HEK293T (cell line): ENCODE measurements around the gene KIAA1614.

Experiments used
- CTBP1 ChIP-seq: fragments of 450-650 bp; IDR thresholded peaks from 2 replicates; pipeline ENCODE4 v1.6.1; 2016; ENCODE audit warnings: borderline replicate concordance
- HDGF ChIP-seq: fragments of 450-650 bp; IDR thresholded peaks from 2 replicates; pipeline ENCODE4 v1.6.1; 2017; ENCODE audit warnings: antibody characterized with exemption, borderline replicate concordance
- NFRKB ChIP-seq: fragments of 450-650 bp; IDR thresholded peaks from 2 replicates; pipeline ENCODE4 v1.6.1; 2016; ENCODE audit warnings: mild to moderate bottlenecking, moderate library complexity
- SUZ12 ChIP-seq: fragments of 450-650 bp; IDR thresholded peaks from 2 replicates; pipeline ENCODE4 v1.6.1; 2016; ENCODE audit warnings: mild to moderate bottlenecking
- TARDBP ChIP-seq: fragments of 450-650 bp; IDR thresholded peaks from 2 replicates; pipeline ENCODE4 v1.6.1; 2016
- ZNF384 ChIP-seq: fragments of 450-650 bp; IDR thresholded peaks from 2 replicates; pipeline ENCODE4 v1.6.1; 2016
- TF ChIP-seq, protein P1 (sequence below): fragments of 450-650 bp; IDR thresholded peaks from 2 replicates; pipeline ENCODE4 v1.6.1; 2016

DNA sequence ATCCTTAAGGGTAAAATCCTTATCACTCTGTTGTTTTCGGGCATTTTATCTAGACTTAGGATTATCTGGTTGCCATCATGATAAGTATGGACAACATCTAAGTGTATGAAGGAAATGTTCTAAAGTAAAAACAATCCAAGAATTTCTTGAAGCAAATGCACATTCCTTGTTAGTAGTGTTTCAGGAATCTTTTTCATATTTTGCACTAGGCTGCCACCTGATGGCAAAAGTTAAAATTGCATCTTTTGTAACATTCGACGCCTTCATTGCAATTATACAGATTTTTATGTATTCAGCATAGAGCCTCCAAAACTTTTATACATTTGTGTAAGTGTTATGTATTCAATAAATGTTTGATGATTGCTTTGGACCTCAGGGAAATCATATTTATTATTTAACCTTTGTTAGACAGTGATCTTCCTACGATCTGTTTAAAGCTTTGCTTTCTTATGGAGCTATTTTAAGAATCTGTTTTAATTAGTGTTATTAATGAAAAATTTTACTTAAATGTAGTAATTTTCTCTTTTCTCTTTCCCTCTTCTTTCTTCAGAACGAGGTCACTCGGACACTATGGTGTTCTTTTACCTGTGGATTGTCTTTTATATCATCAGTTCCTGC lies 49.4 kb upstream of the KIAA1614 start:
- TF ChIP-seq NFRKB (no peak), ZNF384 (no peak), CTBP1 (no peak), SUZ12 (no peak), TARDBP (no peak), HDGF (no peak)
- TF ChIP-seq, protein P1, sequence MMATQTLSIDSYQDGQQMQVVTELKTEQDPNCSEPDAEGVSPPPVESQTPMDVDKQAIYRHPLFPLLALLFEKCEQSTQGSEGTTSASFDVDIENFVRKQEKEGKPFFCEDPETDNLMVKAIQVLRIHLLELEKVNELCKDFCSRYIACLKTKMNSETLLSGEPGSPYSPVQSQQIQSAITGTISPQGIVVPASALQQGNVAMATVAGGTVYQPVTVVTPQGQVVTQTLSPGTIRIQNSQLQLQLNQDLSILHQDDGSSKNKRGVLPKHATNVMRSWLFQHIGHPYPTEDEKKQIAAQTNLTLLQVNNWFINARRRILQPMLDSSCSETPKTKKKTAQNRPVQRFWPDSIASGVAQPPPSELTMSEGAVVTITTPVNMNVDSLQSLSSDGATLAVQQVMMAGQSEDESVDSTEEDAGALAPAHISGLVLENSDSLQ: no peak
